Measurements from ENCODE around the gene MYH11.

DNA sequence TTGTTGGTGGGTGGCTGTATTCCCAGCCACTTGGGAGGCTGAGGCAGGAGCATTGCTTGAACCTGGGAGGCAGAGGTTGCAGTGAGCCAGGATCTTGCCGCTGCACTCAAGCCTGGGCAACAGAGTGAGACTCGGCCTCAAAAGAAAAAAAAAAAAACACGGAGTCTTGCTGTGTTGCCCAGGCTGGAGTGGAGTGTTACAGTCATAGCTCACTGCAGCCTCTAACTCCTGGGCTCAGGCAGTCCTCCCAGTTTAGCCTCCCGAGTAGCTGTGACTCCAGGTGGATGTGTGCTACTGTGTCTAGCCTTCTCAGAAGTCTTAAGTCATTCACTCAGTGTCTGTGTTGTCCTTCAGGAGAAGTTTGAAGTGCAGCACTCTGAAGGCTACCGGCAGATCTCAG, 179.4 kb downstream of the MYH11 start:
- TF ChIP-seq, protein P1, sequence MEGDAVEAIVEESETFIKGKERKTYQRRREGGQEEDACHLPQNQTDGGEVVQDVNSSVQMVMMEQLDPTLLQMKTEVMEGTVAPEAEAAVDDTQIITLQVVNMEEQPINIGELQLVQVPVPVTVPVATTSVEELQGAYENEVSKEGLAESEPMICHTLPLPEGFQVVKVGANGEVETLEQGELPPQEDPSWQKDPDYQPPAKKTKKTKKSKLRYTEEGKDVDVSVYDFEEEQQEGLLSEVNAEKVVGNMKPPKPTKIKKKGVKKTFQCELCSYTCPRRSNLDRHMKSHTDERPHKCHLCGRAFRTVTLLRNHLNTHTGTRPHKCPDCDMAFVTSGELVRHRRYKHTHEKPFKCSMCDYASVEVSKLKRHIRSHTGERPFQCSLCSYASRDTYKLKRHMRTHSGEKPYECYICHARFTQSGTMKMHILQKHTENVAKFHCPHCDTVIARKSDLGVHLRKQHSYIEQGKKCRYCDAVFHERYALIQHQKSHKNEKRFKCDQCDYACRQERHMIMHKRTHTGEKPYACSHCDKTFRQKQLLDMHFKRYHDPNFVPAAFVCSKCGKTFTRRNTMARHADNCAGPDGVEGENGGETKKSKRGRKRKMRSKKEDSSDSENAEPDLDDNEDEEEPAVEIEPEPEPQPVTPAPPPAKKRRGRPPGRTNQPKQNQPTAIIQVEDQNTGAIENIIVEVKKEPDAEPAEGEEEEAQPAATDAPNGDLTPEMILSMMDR (IDR thresholded peaks at IDR 0.05; ENCODE audit: poor library complexity, severe bottlenecking), result no peak
- TF ChIP-seq EZH2 (IDR thresholded peaks at IDR 0.05; ENCODE audit: borderline replicate concordance, insufficient read depth, low read length, poor library complexity, severe bottlenecking), result no peak
- TF ChIP-seq, protein P2, sequence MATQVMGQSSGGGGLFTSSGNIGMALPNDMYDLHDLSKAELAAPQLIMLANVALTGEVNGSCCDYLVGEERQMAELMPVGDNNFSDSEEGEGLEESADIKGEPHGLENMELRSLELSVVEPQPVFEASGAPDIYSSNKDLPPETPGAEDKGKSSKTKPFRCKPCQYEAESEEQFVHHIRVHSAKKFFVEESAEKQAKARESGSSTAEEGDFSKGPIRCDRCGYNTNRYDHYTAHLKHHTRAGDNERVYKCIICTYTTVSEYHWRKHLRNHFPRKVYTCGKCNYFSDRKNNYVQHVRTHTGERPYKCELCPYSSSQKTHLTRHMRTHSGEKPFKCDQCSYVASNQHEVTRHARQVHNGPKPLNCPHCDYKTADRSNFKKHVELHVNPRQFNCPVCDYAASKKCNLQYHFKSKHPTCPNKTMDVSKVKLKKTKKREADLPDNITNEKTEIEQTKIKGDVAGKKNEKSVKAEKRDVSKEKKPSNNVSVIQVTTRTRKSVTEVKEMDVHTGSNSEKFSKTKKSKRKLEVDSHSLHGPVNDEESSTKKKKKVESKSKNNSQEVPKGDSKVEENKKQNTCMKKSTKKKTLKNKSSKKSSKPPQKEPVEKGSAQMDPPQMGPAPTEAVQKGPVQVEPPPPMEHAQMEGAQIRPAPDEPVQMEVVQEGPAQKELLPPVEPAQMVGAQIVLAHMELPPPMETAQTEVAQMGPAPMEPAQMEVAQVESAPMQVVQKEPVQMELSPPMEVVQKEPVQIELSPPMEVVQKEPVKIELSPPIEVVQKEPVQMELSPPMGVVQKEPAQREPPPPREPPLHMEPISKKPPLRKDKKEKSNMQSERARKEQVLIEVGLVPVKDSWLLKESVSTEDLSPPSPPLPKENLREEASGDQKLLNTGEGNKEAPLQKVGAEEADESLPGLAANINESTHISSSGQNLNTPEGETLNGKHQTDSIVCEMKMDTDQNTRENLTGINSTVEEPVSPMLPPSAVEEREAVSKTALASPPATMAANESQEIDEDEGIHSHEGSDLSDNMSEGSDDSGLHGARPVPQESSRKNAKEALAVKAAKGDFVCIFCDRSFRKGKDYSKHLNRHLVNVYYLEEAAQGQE (IDR thresholded peaks at IDR 0.05; ENCODE audit: borderline replicate concordance), result no peak
- TF ChIP-seq POLR2AphosphoS5 (IDR thresholded peaks at IDR 0.05), result no peak
- TF ChIP-seq EP300 (conservative IDR thresholded peaks at IDR 0.05; ENCODE audit: poor library complexity, severe bottlenecking), result no peak
- no peak for TF ChIP-seq MXI1 (conservative IDR thresholded peaks at IDR 0.05; ENCODE audit: poor library complexity, severe bottlenecking)

Data from neural cell (in vitro differentiated cells).